Caco-2 (cell line): ENCODE results near the gene KDM5C. TPM values are rescaled to one million over a fixed set of nuclear protein-coding genes. Genes with fewer than 3 reads are reported as not detected.

Experiments used
- BruUV-seq: library from RNA; stranded (reverse); fragments of 400-500 nt; replicated peaks from 2 replicates; lab custom pipeline; 2021; lab: Mats Ljungman, UMichigan
- CTCF ChIA-PET: fragments of 300-600 bp; sonication (Branson Sonifier 250); formaldehyde crosslinking; loops from one replicate; lab custom pipeline; 2022; ENCODE audit warnings: antibody characterized with exemption; lab: Charles Lee
- POLR2A ChIA-PET: fragments of 300-600 bp; sonication (Branson Sonifier 250); formaldehyde crosslinking; loops from one replicate; lab custom pipeline; 2022; ENCODE audit warnings: antibody characterized with exemption; lab: Charles Lee
- DNase-seq, 2 experiments: peaks; one replicate each; pipeline versions ENCODE4 v3.0.0 to v3.0.0-alpha.2; 2020 to 2022
- H3K27me3 ChIP-seq: replicated peaks from 2 replicates; pipeline ENCODE4 v1.6.0; 2011; ENCODE audit warnings: low read length; ENCODE audit not compliant: control insufficient read depth, insufficient read depth
- H3K36me3 ChIP-seq: 2 replicates; pipeline ENCODE4 v1.5.1; 2011; ENCODE audit warnings: low read length; ENCODE audit not compliant: control insufficient read depth, insufficient read depth
- H3K4me1 ChIP-seq: fragments of 250-450 bp; sonication (Bioruptor Pico); 2 replicates; pipeline ENCODE4 v1.5.1; 2020; ENCODE audit warnings: mild to moderate bottlenecking
- H3K4me3 ChIP-seq: 2 replicates; pipeline ENCODE4 v1.5.1; 2011; ENCODE audit warnings: low read depth, mild to moderate bottlenecking, control low read depth, low read length
- H3K9me3 ChIP-seq: fragments of 250-450 bp; sonication (Bioruptor Pico); 2 replicates; pipeline ENCODE4 v1.5.1; 2020; ENCODE audit warnings: mild to moderate bottlenecking, moderate library complexity
- H3K27ac Mint-ChIP-seq: one replicate; pipeline ENCODE4 v1.8.0; 2022; ENCODE audit warnings: mixed read lengths; ENCODE audit not compliant: unreplicated experiment
- H3K27me3 Mint-ChIP-seq: one replicate; pipeline ENCODE4 v1.8.0; 2022; ENCODE audit warnings: mixed read lengths; ENCODE audit not compliant: insufficient read depth, unreplicated experiment
- H3K36me3 Mint-ChIP-seq: one replicate; pipeline ENCODE4 v1.8.0; 2022; ENCODE audit warnings: mild to moderate bottlenecking, mixed read lengths; ENCODE audit not compliant: insufficient read depth, unreplicated experiment
- H3K4me1 Mint-ChIP-seq: one replicate; pipeline ENCODE4 v1.8.0; 2022; ENCODE audit warnings: low read depth, mixed read lengths; ENCODE audit not compliant: unreplicated experiment
- H3K4me3 Mint-ChIP-seq: one replicate; pipeline ENCODE4 v1.8.0; 2022; ENCODE audit warnings: mild to moderate bottlenecking, moderate library complexity, mixed read lengths; ENCODE audit not compliant: unreplicated experiment
- H3K9me3 Mint-ChIP-seq: one replicate; pipeline ENCODE4 v1.8.0; 2022; ENCODE audit warnings: mixed read lengths; ENCODE audit not compliant: unreplicated experiment
- intact Hi-C: fragments of 100-400 bp; cut with micrococcal nuclease; formaldehyde crosslinking; loops from one replicate; pipeline ENCODE4 v1.10.0; 2022; ENCODE audit not compliant: unreplicated experiment
- total RNA-seq: library from RNA; stranded (reverse); gene quantifications from 2 replicates; pipeline ENCODE4 v1.2.3, GENCODE V29; 2022
- TF ChIP-seq, protein P1 (sequence below), 2 experiments: fragments of 200-600 bp in 1 of 2; IDR thresholded peaks; 1 replicate in 1 of 2; 2 replicates in 1 of 2; pipeline versions ENCODE4 v1.5.1 to v1.8.0; 2011 to 2022; ENCODE audit warnings: antibody characterized with exemption in 1 of 2, control low read depth in 1 of 2, inconsistent platforms in 1 of 2, low read depth in 1 of 2, low read length in 1 of 2, mild to moderate bottlenecking in 1 of 2, moderate library complexity in 1 of 2; ENCODE audit not compliant: insufficient read depth in 1 of 2, severe bottlenecking in 1 of 2, unreplicated experiment in 1 of 2

Gene KDM5C
- total RNA-seq, 1 experiment from 2014 or later: 84.5 TPM

DNA sequence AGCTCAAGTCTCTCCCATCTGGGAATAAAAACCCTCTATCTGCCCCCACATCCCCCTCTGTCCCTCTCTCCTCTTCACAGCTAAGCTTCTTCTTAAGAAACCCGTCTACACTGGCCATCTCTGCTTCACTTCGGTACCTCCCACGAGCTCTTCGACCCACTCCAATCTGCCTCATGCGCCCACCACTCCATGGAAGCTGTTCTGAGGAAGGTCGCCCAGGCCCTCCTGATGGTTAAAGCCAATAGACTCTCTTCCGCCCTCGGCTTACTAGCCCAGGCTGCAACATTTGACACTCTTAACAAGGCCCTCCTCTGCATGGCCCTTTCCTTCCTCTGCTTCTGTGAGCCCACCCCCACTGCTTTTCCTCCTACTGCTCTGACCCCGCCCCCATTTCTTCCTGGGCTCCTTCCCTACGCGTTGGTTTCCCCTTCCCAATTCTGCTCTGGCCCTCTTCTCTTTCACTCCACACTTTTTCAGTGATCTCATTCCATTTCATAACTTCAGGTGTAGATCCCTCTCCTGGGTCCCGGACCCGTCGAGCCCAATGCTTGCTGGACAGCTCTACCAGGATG lies 44.6 kb upstream of the KDM5C start:
- no peaks in the 10 kb centered on the region for H3K27me3 ChIP-seq
- H3K36me3 Mint-ChIP-seq: no peaks in the 10 kb centered on the region
- POLR2A ChIA-PET: no interaction called here
- no peaks in the 10 kb centered on the region for H3K9me3 Mint-ChIP-seq
- H3K9me3 ChIP-seq: no peaks in the 10 kb centered on the region
- no peak overlapping the region for H3K27ac Mint-ChIP-seq
- H3K27me3 Mint-ChIP-seq: no peaks in the 10 kb centered on the region
- CTCF ChIA-PET: interaction anchor here (0.6 kb wide), 1 partner anchor 134 kb away, joined by 3 read pairs; no protein-coding TSS in a partner anchor
- intact Hi-C loops: no loop called here
- no TSS peak for BruUV-seq
- DNase-seq: no peak
- TF ChIP-seq, protein P1, sequence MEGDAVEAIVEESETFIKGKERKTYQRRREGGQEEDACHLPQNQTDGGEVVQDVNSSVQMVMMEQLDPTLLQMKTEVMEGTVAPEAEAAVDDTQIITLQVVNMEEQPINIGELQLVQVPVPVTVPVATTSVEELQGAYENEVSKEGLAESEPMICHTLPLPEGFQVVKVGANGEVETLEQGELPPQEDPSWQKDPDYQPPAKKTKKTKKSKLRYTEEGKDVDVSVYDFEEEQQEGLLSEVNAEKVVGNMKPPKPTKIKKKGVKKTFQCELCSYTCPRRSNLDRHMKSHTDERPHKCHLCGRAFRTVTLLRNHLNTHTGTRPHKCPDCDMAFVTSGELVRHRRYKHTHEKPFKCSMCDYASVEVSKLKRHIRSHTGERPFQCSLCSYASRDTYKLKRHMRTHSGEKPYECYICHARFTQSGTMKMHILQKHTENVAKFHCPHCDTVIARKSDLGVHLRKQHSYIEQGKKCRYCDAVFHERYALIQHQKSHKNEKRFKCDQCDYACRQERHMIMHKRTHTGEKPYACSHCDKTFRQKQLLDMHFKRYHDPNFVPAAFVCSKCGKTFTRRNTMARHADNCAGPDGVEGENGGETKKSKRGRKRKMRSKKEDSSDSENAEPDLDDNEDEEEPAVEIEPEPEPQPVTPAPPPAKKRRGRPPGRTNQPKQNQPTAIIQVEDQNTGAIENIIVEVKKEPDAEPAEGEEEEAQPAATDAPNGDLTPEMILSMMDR (IDR thresholded peaks at IDR 0.05; ENCODE audit: insufficient read depth in 1 of 2, low read depth in 1 of 2, low read length in 1 of 2, severe bottlenecking in 1 of 2, unreplicated experiment in 1 of 2): no peak
- no peak overlapping the region for H3K4me3 ChIP-seq
- H3K4me3 Mint-ChIP-seq: no peak overlapping the region
- no peaks in the 10 kb centered on the region for H3K4me1 ChIP-seq
- no peaks in the 10 kb centered on the region for H3K36me3 ChIP-seq
- H3K4me1 Mint-ChIP-seq: no peaks in the 10 kb centered on the region

DNA sequence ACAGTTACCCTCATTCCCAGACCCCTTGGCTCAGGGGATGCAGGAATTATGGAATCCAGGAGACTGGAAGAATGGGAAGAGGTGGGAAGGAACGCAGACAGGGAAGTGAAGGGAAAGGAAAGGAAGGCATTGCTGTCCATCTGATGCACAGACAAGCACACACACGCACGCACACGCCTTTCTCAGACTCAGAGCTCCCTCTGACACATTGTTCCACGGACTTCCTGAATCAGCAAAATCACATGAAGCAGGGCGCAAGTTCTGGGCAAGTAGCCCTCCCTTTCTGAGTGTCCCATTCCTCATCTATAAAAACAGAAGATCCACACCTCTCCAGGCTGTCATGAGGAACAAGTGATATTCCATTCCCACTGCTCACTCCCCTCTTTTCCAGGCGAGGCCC lies 43.2 kb upstream of the KDM5C start:
- no peak overlapping the region for H3K27ac Mint-ChIP-seq
- no peak overlapping the region for H3K4me3 Mint-ChIP-seq
- POLR2A ChIA-PET: no interaction called here

DNA sequence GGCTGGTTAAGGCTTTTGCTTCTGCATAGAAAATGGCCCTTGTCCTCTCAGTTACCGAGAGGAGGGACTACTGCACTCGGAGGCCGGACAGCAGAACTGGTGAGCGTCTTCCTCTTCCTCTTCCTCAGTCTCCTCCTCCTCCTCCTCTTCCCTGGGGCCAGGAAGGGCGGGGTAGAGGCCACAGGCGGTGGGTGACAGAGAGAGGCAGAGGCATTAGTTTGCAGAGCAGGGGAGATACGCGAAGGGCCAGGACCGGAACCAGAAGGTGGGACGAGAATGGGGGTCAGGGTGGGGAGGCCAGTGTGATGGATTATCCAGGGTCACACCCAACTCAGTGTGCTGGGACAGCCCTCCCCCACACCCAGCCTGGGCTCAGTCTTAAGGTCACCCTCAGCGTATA lies 41.9 kb upstream of the KDM5C start:
- Mint-ChIP-seq H3K36me3 (no peaks in the 10 kb centered on the region), H3K9me3 (no peaks in the 10 kb centered on the region), H3K4me3 (no peak overlapping the region), H3K4me1 (peaks cover 6% of the 10 kb centered on the region), H3K27ac (no peak overlapping the region), H3K27me3 (peaks cover 3% of the 10 kb centered on the region)
- no peak for DNase-seq
- no peaks in the 10 kb centered on the region for H3K36me3 ChIP-seq
- ChIA-PET POLR2A (no interaction called here), CTCF (no interaction called here)
- no TSS peak for BruUV-seq
- H3K4me3 ChIP-seq: no peak overlapping the region
- TF ChIP-seq, protein P1 (IDR thresholded peaks at IDR 0.05; ENCODE audit: insufficient read depth in 1 of 2, low read depth in 1 of 2, low read length in 1 of 2, severe bottlenecking in 1 of 2, unreplicated experiment in 1 of 2): no peak
- no peaks in the 10 kb centered on the region for H3K9me3 ChIP-seq
- no peaks in the 10 kb centered on the region for H3K27me3 ChIP-seq
- no peaks in the 10 kb centered on the region for H3K4me1 ChIP-seq
- intact Hi-C loops: no loop called here

More for the DNA sequence above, 43.2 kb upstream of the KDM5C start:
- H3K4me1 Mint-ChIP-seq: peaks cover 6% of the 10 kb centered on the region
- intact Hi-C loops: no loop called here
- BruUV-seq: no TSS peak
- H3K36me3 ChIP-seq: no peaks in the 10 kb centered on the region
- H3K27me3 ChIP-seq: no peaks in the 10 kb centered on the region
- no peaks in the 10 kb centered on the region for H3K36me3 Mint-ChIP-seq
- CTCF ChIA-PET: no interaction called here
- no peak overlapping the region for H3K4me3 ChIP-seq
- H3K9me3 Mint-ChIP-seq: no peaks in the 10 kb centered on the region
- H3K27me3 Mint-ChIP-seq: no peaks in the 10 kb centered on the region
- no peak for DNase-seq
- H3K4me1 ChIP-seq: no peaks in the 10 kb centered on the region
- TF ChIP-seq, protein P1 (IDR thresholded peaks at IDR 0.05; ENCODE audit: insufficient read depth in 1 of 2, low read depth in 1 of 2, low read length in 1 of 2, severe bottlenecking in 1 of 2, unreplicated experiment in 1 of 2): no peak
- no peaks in the 10 kb centered on the region for H3K9me3 ChIP-seq
